Large intestine (tissue), 3 donors: ENCODE results near the gene HJURP. TPM values are rescaled to one million over a fixed set of nuclear protein-coding genes. Genes with fewer than 3 reads are reported as not detected.

Source experiments
- DNase-seq, 2 donors: peaks; one replicate each; pipeline versions ENCODE4 v3.0.0 to v3.0.0-alpha.2; 2013
- H3K27ac ChIP-seq: one replicate; pipeline ENCODE4 v1.5.1; 2013; ENCODE audit warnings: low read length
- H3K27me3 ChIP-seq: 2 replicates; pipeline ENCODE4 v1.6.1; 2013; ENCODE audit warnings: low read length; ENCODE audit not compliant: control insufficient read depth, insufficient read depth
- H3K36me3 ChIP-seq: 2 replicates; pipeline ENCODE4 v1.6.1; 2013; ENCODE audit warnings: low read length; ENCODE audit not compliant: control insufficient read depth, insufficient read depth
- H3K4me1 ChIP-seq: one replicate; pipeline ENCODE4 v1.6.1; 2013; ENCODE audit warnings: low read length; ENCODE audit not compliant: control insufficient read depth, insufficient read depth
- H3K4me3 ChIP-seq: one replicate; pipeline ENCODE4 v1.5.1; 2013; ENCODE audit warnings: low read length
- H3K9me3 ChIP-seq: one replicate; pipeline ENCODE4 v1.6.1; 2013; ENCODE audit warnings: mild to moderate bottlenecking, low read depth, low read length, moderate library complexity; ENCODE audit not compliant: control insufficient read depth
- WGBS: methylation state at CpG from one replicate; pipeline ENCODE4 v1.1.5; 2013; ENCODE audit warnings: low lambda C conversion rate; ENCODE audit not compliant: insufficient coverage; 5-methylcytosine and 5-hydroxymethylcytosine counted together
- polyA plus RNA-seq: library from polyadenylated mRNA; unstranded; fragments of 120-200 nt; gene quantifications from one replicate; pipeline ENCODE4 v1.2.1, GENCODE V29; 2013

HJURP gene
- polyA plus RNA-seq, 1 donor: 10.6 TPM

- WGBS: no CpG with 5 or more reads among the region's 9 CpGs
- H3K36me3 ChIP-seq: peaks cover 51% of the 10 kb centered on the region
- no peaks in the 10 kb centered on the region for H3K4me1 ChIP-seq
- no peak overlapping the region for H3K4me3 ChIP-seq
- no peaks in the 10 kb centered on the region for H3K27me3 ChIP-seq
- DNase-seq: no peak
- H3K9me3 ChIP-seq: no peaks in the 10 kb centered on the region
- no peak overlapping the region for H3K27ac ChIP-seq
These were observed 13.8 kb downstream of the HJURP start for GRCh38 chr2:233840520-233840919.

DNA sequence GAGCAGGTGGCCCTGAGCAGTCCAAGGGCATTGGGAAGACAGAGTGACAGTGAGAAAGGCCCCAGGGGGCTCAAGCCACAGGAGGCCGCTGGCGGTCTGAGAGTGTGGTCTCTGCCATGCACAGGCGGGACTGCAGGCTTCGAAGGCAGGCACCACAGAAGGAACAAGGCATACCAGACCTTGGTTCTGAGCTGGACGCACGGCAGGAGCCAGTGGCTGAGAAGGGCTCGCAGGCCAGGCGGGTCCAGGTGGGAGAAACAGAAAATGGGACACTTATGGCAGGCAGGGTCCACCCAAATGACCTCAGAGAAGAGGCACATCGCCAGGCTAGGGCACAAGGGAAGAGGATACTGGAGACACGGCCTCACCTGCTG is 14.9 kb downstream of the HJURP start:
- Histone ChIP-seq H3K4me3 (no peak overlapping the region), H3K9me3 (no peaks in the 10 kb centered on the region), H3K36me3 (peaks cover 50% of the 10 kb centered on the region), H3K27ac (no peak overlapping the region), H3K27me3 (no peaks in the 10 kb centered on the region), H3K4me1 (no peaks in the 10 kb centered on the region)
- DNase-seq: no peak
- no CpG with 5 or more reads among the region's 10 CpGs for WGBS

- no peaks in the 10 kb centered on the region for H3K9me3 ChIP-seq
- H3K27me3 ChIP-seq: no peaks in the 10 kb centered on the region
- H3K27ac ChIP-seq: no peak overlapping the region
- no peaks in the 10 kb centered on the region for H3K4me1 ChIP-seq
- H3K36me3 ChIP-seq: peaks cover 49% of the 10 kb centered on the region
- DNase-seq: no peak
- 100% methylated on average over 1 of the region's 12 CpGs for WGBS
- no peak overlapping the region for H3K4me3 ChIP-seq
These were observed 15.4 kb downstream of the HJURP start for GRCh38 chr2:233838726-233839446.

DNA sequence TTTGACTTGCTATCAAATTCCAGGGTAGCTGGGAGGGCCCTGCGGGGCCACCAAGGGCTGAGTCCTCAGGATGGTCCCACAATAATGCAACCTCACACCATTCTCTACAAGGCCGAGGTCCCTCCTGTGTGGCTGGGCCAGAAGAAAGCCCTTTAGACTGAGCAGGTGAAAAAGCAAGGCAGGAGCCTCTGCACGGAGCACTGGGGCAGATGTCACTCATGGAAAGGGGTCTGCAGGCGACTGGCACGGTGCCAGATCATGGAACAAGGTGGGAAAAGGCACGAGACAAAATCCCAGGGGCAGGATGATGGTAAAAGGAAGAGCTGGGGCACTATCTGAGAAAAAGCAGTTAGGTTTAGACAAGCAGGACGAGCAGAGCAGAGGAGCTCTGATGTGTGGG is 16.1 kb downstream of the HJURP start:
- H3K36me3 ChIP-seq: peaks cover 46% of the 10 kb centered on the region
- DNase-seq: no peak
- H3K9me3 ChIP-seq: no peaks in the 10 kb centered on the region
- H3K27me3 ChIP-seq: no peaks in the 10 kb centered on the region
- no peak overlapping the region for H3K4me3 ChIP-seq
- no peak overlapping the region for H3K27ac ChIP-seq
- no peaks in the 10 kb centered on the region for H3K4me1 ChIP-seq
- WGBS: 100% methylated on average over 1 of the region's 7 CpGs

GRCh38 chr2:233837694-233838229 is 16.6 kb downstream of the HJURP start:
- H3K4me3 ChIP-seq: no peak overlapping the region
- no peaks in the 10 kb centered on the region for H3K9me3 ChIP-seq
- H3K36me3 ChIP-seq: peaks cover 46% of the 10 kb centered on the region
- 93% methylated on average over 5 of the region's 9 CpGs for WGBS
- H3K27me3 ChIP-seq: no peaks in the 10 kb centered on the region
- no peak for DNase-seq
- no peak overlapping the region for H3K27ac ChIP-seq
- H3K4me1 ChIP-seq: peaks cover 3% of the 10 kb centered on the region

DNA sequence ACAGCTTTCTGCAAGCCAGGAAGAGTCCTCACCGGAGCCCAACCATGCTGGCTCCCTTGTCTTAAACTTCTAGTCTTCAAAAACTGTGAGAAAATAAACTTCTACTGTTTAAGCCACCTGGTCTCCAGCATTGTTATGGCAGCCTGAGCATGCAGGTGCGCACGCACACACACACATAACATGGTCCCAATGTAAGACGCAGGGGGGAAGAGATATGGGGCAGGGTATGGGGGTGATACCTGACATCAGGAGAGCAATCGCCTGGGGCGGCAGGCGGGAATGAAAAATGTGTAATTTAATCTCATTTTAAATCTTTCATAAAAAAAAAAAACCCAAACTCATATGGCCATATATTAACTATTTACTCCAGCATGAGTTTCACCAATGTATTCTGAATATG is 18.0 kb downstream of the HJURP start:
- DNase-seq: no peak
- WGBS: no CpG with 5 or more reads among the region's 7 CpGs
- Histone ChIP-seq H3K27me3 (no peaks in the 10 kb centered on the region), H3K4me3 (no peak overlapping the region), H3K36me3 (peaks cover 40% of the 10 kb centered on the region), H3K27ac (no peak overlapping the region), H3K9me3 (no peaks in the 10 kb centered on the region), H3K4me1 (peaks cover 5% of the 10 kb centered on the region)

- H3K27ac ChIP-seq: no peak overlapping the region
- no CpG with 5 or more reads among the region's 14 CpGs for WGBS
- H3K27me3 ChIP-seq: no peaks in the 10 kb centered on the region
- no peak overlapping the region for H3K4me3 ChIP-seq
- H3K36me3 ChIP-seq: peaks cover 33% of the 10 kb centered on the region
- no peaks in the 10 kb centered on the region for H3K9me3 ChIP-seq
- no peak for DNase-seq
- peaks cover 5% of the 10 kb centered on the region for H3K4me1 ChIP-seq
These were observed 18.8 kb downstream of the HJURP start for GRCh38 chr2:233835230-233836186.

- H3K27me3 ChIP-seq: no peaks in the 10 kb centered on the region
- DNase-seq: no peak
- H3K36me3 ChIP-seq: peaks cover 23% of the 10 kb centered on the region
- H3K4me1 ChIP-seq: peaks cover 5% of the 10 kb centered on the region
- no peak overlapping the region for H3K4me3 ChIP-seq
- WGBS: no CpG with 5 or more reads among the region's 10 CpGs
- no peak overlapping the region for H3K27ac ChIP-seq
- no peaks in the 10 kb centered on the region for H3K9me3 ChIP-seq
These were observed 21.0 kb downstream of the HJURP start for GRCh38 chr2:233833345-233833744.

- peak; percentile 35 to 72 for DNase-seq
- no peaks in the 10 kb centered on the region for H3K9me3 ChIP-seq
- H3K4me3 ChIP-seq: no peak overlapping the region
- H3K36me3 ChIP-seq: peaks cover 22% of the 10 kb centered on the region
- no peaks in the 10 kb centered on the region for H3K27me3 ChIP-seq
- WGBS: no CpG with 5 or more reads among the region's 7 CpGs
- no peak overlapping the region for H3K27ac ChIP-seq
- H3K4me1 ChIP-seq: peaks cover 5% of the 10 kb centered on the region
These were observed 21.4 kb downstream of the HJURP start for GRCh38 chr2:233832869-233833311.

GRCh38 chr2:233832414-233832813 is 21.9 kb downstream of the HJURP start:
- Histone ChIP-seq H3K9me3 (no peaks in the 10 kb centered on the region), H3K4me1 (peaks cover 5% of the 10 kb centered on the region), H3K36me3 (peaks cover 22% of the 10 kb centered on the region), H3K4me3 (no peak overlapping the region), H3K27ac (no peak overlapping the region), H3K27me3 (no peaks in the 10 kb centered on the region)
- DNase-seq: no peak
- 80% methylated on average over 4 of the region's 9 CpGs for WGBS
